Skin epidermis (tissue), 12 donors: ENCODE data around the gene CREBBP.
A peak's percentile ranks its signal among the peaks of the same experiment; 100 is the strongest.

Source experiments
- H3K27ac ChIP-seq, 21 experiments: fragments of 200-600 bp; sonication (generic) in 11 of 21; one replicate each; pipeline ENCODE4 v1.5.0; 2020; ENCODE audit warnings: mild to moderate bottlenecking in 3 of 21, inconsistent platforms in 2 of 21, moderate library complexity in 2 of 21
- H3K4me3 ChIP-seq, 7 experiments: fragments of 200-600 bp; sonication (generic) in 2 of 7; one replicate each; pipeline ENCODE4 v1.5.0; 2020; ENCODE audit warnings: inconsistent platforms in 2 of 7, mild to moderate bottlenecking in 2 of 7, moderate library complexity in 1 of 7

The CREBBP gene

DNA sequence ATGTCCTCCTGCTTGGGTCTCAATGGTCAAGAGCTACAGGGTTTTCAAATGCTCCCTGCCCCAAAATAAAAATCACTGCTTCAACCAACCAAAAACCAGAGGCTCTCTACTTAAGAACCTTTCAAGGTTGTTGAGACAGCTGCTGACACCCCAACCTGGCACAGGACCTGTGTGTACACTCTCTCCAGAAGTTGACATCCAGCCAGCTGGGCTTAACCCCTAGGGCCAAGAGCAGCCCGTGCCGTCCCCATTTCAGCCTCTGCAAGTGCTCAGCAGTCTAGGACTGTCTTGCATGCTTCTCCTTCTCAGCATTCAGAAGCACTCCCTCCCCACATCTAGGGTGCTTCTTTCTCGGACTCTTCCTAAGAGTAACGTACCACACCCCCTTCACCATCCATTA, 104.2 kb downstream of the CREBBP start:
- no peak overlapping the region for H3K27ac ChIP-seq

DNA sequence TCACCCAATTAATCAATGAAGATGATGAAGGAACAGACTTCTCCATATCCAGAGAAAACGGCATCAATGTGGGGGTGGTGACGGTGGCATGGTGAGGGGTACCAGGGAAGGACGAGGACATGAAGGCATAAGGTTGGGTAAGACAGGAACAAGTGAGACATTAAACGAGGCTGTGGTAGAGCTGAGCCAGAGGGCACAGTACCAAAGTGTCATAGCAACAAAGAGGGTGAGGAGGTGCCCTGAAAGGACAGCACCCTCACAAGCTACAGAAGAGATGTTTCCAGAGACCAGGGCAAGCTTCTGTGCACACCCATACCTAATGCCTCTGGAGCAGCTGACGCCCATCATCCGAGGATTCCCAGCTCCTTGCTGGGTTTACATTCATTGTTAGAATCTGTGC, 105.7 kb downstream of the CREBBP start:
- H3K27ac ChIP-seq = no peak overlapping the region
- H3K4me3 ChIP-seq = no peak overlapping the region

More for the DNA sequence above, 104.2 kb downstream of the CREBBP start:
- H3K4me3 ChIP-seq = no peak overlapping the region

DNA sequence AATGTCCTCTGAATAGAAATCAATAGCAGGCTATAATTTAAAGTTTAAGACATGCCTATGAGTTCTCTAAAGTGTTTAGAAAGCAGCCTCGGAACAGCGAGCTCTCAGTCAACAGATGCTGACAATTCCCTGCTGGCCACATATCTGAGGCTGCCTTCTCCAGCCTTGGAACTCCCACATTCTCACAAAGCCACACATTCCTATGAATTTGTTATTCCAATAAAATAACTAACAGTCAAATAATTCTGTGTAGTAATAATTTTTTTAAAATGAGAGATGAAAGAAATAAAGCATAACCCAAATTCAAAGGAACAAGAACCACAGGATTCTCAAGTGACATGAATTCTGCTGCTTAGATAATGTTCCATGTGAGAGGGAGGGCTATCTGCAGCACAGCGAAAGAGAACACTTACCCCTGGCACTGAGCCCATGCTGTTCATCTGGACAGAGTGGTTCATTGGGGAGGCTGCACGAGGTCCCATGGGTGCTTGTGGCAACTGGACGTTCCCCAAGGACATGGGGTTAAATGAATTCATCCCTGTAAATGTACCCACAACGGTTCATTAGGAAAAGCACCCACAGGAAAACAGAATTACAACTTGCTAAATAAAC, 106.3 kb downstream of the CREBBP start:
- no peak overlapping the region for H3K4me3 ChIP-seq
- H3K27ac ChIP-seq = peak overlapping the region in 1 of 21 experiments; percentile 1

DNA sequence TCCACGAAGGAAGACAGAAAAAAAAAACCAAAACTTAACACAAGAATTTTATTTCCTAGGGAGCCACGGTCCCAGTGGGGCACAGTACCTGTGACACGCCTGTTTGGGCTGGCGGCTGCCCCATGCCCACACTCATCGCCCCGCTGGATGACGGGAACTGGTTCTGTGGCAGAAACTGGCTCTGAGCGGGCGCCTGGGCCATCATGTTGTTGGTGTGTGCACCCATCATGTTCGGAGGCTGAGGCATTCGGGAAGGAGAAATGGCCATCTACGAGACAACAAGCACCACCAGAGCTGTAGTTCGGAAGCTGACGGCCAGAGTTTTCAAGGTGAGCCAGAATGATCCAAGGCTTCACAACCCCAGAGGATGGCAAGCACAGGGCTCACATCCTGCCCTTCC, 106.8 kb downstream of the CREBBP start:
- H3K27ac ChIP-seq = peak overlapping the region in 1 of 21 experiments; percentile 1
- H3K4me3 ChIP-seq = no peak overlapping the region

DNA sequence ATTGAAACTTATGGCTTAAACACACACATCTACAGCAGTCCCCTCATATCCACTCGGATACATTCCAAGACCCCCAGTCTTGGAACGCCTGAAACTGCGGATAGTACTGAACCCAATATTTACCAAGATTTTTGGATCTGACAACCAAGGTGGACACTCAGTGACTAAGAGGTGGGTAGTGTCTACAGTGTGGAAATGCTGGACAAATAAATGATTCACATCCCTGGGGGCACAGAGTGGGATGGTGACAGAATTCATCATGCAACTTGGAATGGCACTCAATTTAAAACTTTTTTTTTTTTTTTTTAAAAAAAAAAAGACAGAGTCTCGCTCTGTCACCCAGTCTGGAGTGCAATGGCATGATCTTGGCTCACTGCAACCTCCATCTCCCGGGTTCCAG, 109.0 kb downstream of the CREBBP start:
- no peak overlapping the region for H3K4me3 ChIP-seq
- no peak overlapping the region for H3K27ac ChIP-seq

DNA sequence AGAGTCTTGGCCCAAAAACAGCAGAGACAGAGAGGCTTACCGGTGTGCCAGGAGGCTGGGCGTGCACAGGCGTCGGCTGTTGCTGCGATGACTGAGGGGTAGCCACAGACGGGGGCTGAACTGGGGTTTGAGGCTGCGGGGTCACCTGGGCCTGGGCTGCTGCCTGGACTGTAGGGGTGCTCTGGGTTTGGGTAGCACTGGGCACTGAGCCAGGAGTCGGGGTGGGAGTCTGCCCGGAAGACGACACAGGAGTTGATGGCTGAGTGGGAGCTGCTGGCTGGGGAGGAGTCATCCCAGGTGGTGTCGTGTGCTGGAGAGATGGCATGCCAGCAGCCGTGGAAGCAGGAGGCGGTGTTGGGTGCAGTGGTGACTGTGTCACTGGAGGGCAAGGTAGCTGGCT, 110.0 kb downstream of the CREBBP start:
- H3K27ac ChIP-seq = no peak overlapping the region
- H3K4me3 ChIP-seq = no peak overlapping the region

DNA sequence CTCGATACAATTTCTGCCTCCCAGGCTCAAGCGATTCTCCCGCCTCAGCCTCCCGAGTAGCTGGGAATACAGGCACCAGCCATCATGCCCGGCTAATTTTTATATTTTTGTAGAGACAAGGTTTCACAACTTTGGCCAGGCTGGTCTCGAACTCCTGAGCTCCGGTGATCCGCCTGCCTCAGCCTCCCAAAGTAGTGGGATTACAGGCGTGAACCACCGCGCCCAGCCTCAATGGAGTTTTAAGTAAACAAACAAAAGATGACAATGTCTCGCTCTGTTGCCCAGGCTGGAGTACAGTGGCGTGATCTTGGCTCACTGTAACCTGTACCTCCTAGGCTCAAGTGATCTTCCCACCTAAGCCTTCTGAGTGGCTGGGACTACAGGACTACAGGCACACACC, 110.6 kb downstream of the CREBBP start:
- no peak overlapping the region for H3K4me3 ChIP-seq
- no peak overlapping the region for H3K27ac ChIP-seq

DNA sequence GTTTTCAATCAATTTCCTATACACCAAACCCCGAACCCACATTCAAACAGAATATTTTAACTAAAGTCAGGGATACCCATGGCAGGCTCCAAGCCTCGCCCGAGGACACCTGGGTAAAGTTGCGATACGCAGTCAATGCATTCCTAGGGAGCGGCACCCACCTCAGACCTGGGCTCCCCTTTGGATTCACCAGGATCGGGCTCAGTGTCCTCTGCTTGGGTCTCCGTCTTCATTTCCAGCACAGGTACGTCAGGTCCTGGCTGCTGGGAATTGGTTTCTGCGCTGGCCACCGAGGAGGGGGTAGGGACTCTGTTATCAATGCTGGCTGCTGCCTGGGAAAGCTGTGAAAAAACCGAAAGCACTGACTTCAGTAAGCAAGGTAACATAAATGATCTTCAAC, 111.5 kb downstream of the CREBBP start:
- Histone ChIP-seq H3K4me3 (no peak overlapping the region), H3K27ac (no peak overlapping the region)

DNA sequence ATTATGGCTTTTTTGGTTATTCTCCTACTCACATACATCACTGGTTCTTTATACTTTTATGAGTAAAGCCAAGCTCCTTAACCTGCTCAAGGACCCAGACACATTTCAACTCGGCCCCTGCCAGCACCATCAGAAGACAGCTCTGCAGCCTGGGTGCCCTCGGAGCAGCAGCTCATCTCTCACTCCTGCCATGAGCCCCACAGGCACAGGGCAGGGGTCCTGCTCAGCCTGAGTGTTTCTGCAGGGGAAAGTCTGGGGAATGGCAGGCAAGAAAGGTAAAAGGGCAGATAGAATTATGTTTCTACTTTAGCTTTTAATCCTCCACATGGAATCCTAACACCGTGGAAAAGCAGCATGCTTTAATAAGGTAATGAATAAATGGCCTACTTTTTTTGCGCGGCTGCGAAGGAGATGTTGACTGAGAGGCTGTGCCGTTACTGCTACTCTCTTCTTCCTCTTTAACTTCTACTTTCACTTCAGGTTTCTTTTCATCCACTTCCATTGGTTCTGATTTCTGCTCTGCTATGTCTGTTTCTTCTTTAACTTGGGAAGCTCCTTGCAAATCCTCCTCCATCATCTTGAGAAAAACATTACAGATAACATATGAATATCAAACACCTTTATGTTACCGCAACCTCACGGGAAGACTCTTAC, 113.1 kb downstream of the CREBBP start:
- no peak overlapping the region for H3K4me3 ChIP-seq
- H3K27ac ChIP-seq = no peak overlapping the region

DNA sequence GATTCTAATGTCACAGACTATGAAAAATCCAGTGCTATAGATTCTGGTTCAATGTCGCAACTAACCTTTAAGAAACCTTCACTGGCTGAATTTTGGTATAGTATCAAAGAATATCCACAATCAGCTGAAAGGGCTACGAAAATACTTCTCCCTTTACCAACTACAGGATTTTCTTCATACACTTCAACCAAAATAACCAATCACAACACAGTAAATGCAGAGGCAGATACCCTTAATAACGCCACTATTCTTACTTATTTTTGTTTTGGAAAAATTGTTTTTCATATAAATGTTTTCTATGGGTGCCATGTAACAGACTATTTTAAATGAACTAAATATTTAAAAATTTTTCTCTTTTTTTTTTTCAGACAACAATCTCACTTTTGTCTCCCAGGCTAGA, 114.3 kb downstream of the CREBBP start:
- H3K27ac ChIP-seq = no peak overlapping the region
- H3K4me3 ChIP-seq = no peak overlapping the region

DNA sequence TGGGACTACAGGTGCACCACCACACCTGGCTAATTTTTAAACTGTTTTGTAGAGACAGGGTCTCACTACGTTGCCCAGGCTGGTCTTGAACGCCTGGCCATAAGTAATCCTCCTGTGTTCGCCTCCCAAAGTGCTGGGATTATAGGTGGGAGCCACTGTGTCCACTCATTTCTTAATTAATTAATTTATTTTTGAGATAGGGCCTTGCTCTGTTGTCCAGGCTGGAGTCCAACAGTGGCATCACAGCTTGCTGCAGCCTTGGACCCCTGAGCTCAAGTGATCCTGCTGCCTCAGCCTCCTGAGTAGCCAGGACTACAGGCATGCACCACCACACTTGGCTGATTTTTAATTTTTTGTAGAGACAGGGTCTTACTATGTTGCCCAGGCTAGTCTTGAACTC, 116.1 kb downstream of the CREBBP start:
- Histone ChIP-seq H3K27ac (no peak overlapping the region), H3K4me3 (no peak overlapping the region)

DNA sequence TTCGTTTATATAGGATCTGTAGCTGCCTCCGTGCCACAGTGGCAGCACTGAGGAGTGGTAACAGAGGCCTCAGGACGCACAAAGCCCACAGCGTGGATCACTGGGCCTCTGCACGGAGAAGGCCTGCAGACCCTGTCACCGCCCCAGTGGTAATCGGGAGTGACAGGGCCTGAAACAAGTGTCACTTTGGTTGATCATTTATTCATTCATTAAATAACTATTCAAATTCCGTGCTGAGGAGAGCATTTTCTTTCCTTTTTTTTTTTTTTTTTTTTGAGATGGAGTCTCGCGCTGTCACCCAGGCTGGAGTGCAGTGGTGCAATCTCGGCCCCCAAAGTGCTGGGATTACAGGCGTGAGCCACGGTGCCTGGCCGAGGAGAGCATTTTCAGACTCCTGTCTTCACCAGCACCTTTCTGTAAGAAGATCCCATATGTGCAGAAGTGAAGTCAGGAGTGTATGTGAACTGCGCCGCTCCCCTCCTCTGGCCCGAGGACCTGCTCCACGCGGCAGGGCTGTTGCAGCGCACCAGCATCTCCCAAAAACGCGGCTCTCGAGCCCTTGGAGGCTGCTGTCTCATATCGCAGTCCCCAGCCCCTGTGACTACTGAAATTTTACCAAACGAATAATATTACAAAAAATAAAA, 118.3 kb downstream of the CREBBP start:
- H3K4me3 ChIP-seq = no peak overlapping the region
- H3K27ac ChIP-seq = no peak overlapping the region

DNA sequence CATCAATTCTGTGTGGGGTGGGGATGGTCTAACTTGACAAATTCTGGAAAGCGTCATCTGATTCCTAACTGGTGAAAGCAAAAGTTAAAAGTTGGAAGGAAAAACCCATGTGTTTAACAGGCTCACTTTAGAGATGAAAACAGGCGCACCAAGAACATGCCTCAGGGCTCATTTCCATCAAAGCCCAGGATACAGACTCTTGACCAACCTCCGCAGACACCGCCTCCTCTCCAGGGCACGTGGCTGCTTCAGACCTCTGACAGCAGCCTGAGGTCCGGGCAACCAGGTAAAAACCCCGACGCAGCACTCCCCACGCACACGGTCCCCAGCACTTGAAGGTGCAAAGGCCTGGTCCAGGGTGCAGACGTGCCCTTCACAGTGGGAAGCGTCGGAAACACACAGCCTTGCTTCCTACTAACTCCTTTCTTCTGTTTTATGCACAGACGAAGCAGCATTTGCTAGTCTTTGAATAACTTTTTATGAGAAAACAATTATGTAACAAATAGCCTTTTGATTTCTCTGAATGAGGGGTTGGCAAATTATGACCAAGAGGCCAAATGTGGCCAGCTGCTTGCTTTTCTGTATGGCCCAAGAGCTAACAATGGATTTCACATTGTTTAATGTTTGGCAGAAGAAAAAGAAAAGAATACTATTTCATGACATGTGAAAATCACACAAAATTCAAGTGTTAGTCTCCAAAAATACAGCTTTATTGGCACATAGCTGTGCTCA, 119.0 kb downstream of the CREBBP start:
- H3K27ac ChIP-seq = no peak overlapping the region

DNA sequence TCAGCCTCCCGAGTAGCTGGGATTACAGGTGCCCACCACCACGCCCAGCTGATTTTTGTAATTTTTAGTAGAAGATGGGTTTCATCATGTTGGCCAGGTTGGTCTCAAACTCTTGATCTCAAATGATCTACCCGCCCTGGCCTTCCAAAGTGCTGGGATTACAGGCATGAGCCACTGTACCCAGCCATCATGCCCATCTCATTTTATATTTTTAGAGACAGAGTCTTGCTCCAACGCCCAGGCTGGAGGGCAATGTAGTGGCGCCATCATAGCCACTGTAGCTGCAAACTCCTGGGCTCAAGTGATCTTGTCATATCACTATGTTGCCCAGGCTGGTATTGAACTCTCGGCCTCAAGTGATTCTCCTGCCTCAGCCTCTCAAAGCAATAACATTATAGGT, 120.0 kb downstream of the CREBBP start:
- no peak overlapping the region for H3K4me3 ChIP-seq
- H3K27ac ChIP-seq = no peak overlapping the region

More for the DNA sequence above, 119.0 kb downstream of the CREBBP start:
- no peak overlapping the region for H3K4me3 ChIP-seq

DNA sequence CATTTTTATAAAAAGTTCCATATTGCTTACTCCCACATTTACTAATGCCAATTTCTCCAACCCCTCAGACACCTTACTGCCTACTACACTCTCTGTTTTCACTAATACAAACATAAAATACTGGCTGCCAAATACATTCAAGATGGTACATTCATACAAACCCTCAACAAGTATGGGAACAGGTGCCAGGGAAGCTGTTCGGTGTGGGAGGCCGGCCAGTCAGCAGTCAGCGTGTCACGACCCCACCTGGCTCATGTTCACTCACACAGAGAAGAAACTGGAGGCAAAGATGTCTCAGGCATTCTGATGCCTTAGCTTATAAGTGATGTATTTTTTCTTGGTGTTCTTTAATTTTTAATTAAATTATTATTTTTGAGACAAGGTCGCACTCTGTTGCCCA, 120.8 kb downstream of the CREBBP start:
- Histone ChIP-seq H3K4me3 (no peak overlapping the region), H3K27ac (no peak overlapping the region)

DNA sequence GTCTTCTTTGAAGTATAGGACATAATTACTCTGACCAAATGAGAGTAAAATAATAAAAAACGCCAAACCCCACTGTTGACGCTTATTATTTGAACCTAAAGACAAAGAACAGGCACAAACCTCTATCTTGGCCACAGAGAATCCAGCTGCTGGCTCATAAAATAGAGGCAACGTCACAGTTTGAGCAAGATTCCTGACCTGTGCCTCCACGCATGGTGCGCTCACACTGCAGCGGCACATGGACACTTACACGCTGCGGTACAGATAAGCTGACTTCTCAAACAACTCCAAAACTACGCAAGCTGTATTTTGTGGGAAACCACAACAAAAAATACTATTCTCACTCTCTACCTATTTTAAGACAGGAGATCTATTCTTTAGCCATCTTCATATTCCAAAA, 124.4 kb downstream of the CREBBP start:
- Histone ChIP-seq H3K4me3 (no peak overlapping the region), H3K27ac (no peak overlapping the region)

DNA sequence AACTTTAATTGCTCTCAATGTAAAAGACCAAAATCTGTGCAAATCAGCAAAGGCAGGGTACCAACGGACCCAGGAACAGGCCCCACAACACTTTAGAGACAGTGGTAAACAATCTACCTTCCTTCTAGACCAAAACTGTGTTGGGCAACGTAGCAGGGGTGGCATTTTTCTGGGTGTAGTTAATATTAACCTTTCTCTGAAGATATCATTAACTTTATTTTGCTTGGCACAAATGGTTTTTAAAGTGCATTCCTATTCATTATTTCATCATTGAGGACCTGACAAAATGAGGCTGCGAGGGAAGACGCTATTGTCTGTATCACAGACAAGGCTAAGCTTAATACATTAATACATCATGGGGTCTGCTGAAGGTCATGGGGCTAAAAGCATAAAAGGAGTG, 125.3 kb downstream of the CREBBP start:
- Histone ChIP-seq H3K27ac (no peak overlapping the region), H3K4me3 (no peak overlapping the region)

DNA sequence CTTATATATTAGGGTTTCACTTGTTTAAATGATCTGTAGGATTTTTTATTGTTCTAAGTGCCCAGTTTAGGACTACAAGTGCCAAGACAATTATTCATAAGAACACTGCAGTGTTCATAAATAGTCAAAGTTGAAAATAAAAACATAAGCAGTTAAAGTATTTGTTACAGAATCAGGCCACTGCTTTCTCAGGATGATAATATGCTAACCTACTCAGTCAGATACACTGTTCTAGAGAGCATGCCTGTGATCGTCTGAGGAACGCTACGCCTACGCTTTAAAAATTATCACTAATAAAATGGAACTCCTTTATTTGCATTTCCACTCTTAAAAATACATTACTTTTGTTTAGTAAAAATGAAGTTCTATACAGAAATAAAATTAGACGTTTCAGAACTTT, 125.7 kb downstream of the CREBBP start:
- Histone ChIP-seq H3K4me3 (no peak overlapping the region), H3K27ac (no peak overlapping the region)

DNA sequence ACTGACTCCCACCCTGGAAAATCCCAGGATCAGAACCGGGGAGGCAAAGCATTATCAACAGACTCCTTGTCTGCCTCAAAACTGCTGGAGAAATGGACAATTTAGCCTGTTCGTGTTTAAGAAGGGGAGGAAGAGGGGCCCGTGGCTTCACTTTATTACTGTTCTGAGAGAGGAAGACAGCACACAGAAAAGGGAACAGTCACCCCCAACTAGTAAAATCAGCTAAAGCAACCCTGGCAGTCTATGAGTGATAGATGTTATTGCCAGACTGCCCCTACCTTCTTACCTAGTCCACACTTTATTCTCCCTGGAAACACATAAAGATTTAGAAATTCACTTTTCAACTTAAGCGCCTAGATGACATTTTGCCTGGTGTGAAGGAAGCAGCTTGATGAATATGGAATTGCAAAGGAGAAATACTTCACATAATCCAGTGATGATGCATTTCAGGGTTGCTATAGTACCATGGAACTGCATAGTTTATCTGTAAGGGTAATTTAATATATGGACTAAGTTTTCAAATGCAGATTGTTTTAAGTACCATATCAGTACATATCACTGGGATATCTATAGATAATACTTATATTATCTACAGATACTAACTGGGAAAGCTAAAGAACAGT, 126.3 kb downstream of the CREBBP start:
- Histone ChIP-seq H3K27ac (no peak overlapping the region), H3K4me3 (no peak overlapping the region)

DNA sequence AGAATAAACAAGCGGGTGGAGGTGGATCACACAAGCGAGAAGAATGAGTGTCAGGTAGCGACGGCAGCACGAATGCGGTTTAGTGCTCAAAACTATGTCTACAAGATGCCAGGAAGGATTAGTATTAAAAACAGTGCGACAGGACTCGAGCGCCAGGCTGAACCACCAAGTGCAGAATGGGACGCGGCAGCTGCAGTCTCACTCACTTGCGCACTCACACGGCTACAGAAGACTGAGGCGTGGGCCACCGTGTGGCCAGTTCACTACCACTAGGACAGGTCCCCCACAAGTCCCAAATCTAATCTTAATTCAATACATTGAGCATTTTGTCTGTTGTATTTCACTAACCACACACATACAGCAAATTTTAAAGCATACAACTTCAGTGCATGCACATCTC, 127.5 kb downstream of the CREBBP start:
- Histone ChIP-seq H3K27ac (no peak overlapping the region), H3K4me3 (no peak overlapping the region)
